Stomach (tissue), 4 donors: ENCODE data around the gene FBXW11.

Experiments used
- CTCF ChIP-seq, 7 experiments: fragments of 450-650 bp in 4 of 7; fragments of 200-600 bp in 3 of 7; sonication (generic) in 3 of 7; IDR thresholded peaks; one replicate each; pipeline ENCODE4 v1.5.1; 2016 to 2019; ENCODE audit warnings: antibody characterized with exemption in 7 of 7, control low read depth in 2 of 7, mild to moderate bottlenecking in 1 of 7
- EP300 ChIP-seq: sonication (generic); formaldehyde crosslinking; IDR thresholded peaks from one replicate; pipeline ENCODE4 v1.6.1; 2017; ENCODE audit warnings: antibody characterized with exemption
- POLR2A ChIP-seq, 4 donors: fragments of 450-650 bp; IDR thresholded peaks; one replicate each; pipeline ENCODE4 v1.6.1; 2016; ENCODE audit warnings: antibody characterized with exemption in 4 of 4, control low read depth in 2 of 4, mild to moderate bottlenecking in 1 of 4, moderate library complexity in 1 of 4
- POLR2AphosphoS5 ChIP-seq, 3 donors: sonication (generic); formaldehyde crosslinking; IDR thresholded peaks; one replicate each; pipeline ENCODE4 v1.6.1; 2016; ENCODE audit warnings: antibody characterized with exemption in 3 of 3

GRCh38 chr5:171840066-171840465 is 166.4 kb downstream of the FBXW11 start:
- TF ChIP-seq POLR2A (IDR thresholded peaks at IDR 0.05) (no peak), CTCF (IDR thresholded peaks at IDR 0.05) (no peak), POLR2AphosphoS5 (IDR thresholded peaks at IDR 0.05) (no peak), EP300 (no peak)
